ENCODE measurements around the gene ASTN2. TPM values are rescaled to one million over a fixed set of nuclear protein-coding genes. Genes with fewer than 3 reads are reported as not detected.

ASTN2 gene
- total and polyA plus RNA-seq, 2 donors (not counting 3 experiments of a cell fraction or from before 2014, with no cell fraction given) = 1.0 to 1.9 TPM

DNA sequence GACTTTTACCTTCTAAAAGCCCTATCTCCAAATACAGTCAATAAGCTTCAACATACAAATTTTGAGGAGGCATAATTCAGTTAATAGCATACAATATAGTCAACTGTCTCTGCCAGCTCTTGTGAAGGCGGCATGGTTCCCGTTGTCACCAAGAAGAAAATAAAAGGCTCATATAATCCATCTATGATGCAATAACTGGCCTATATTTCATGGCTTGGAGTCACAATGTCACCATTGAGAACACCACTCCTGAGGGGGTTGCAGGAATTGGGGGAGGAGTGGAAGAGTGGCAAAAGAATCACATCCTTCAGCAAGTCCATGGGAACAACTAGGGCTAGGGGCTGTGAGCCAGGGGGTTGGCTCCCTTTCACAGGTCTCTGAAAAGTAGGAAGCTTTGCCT is 16.0 kb upstream of the ASTN2 start:
- Histone ChIP-seq H3K36me3 (ENCODE audit: control insufficient read depth in 2 of 2, extremely low read depth in 1 of 2, insufficient read depth in 2 of 2, low read length in 2 of 2) (no peaks in the 10 kb centered on the region), H2AFZ (ENCODE audit: low read depth, low read length) (no peak overlapping the region), H4K20me1 (replicated peaks; ENCODE audit: control insufficient read depth, extremely low read depth, insufficient read depth, low read length) (no peaks in the 10 kb centered on the region), H3K9me3 (replicated peaks; ENCODE audit: control insufficient read depth, insufficient read depth, low read length) (no peaks in the 10 kb centered on the region), H3K27me3 (ENCODE audit: control insufficient read depth in 2 of 2, insufficient read depth in 2 of 2, low read length in 2 of 2) (no peaks in the 10 kb centered on the region), H3K9ac (replicated peaks; ENCODE audit: extremely low read depth, insufficient read depth, low read length) (no peak overlapping the region), H3K4me2 (ENCODE audit: insufficient read depth, low read length) (no peak overlapping the region), H3K4me3 (replicated peaks in 1 of 3; ENCODE audit: insufficient read depth in 1 of 3, low read depth in 1 of 3, low read length in 3 of 3) (no peak overlapping the region), H3K9me1 (replicated peaks; ENCODE audit: control insufficient read depth, extremely low read depth, insufficient read depth, low read length) (no peaks in the 10 kb centered on the region), H3K79me2 (ENCODE audit: control insufficient read depth, insufficient read depth, low read length) (no peaks in the 10 kb centered on the region), H3K4me1 (ENCODE audit: control insufficient read depth, extremely low read depth, insufficient read depth, low read length) (no peaks in the 10 kb centered on the region), H3K27ac (ENCODE audit: insufficient read depth, low read depth, low read length) (no peak overlapping the region)
- BruUV-seq (replicated peaks) = no TSS peak
- FAIRE-seq (no peak), DNase-seq (ENCODE audit: low read depth, low spot score) (no peak)
- POLR2A ChIA-PET = no interaction called here
- CTCF ChIA-PET = no interaction called here
- intact Hi-C loops (cut with micrococcal nuclease) = no loop called here
- dilution Hi-C loops (cut with MboI; ENCODE audit: extremely low pct_ligation_motif_present, low sequenced_read_pairs) = no loop called here
- TF ChIP-seq, protein P1, sequence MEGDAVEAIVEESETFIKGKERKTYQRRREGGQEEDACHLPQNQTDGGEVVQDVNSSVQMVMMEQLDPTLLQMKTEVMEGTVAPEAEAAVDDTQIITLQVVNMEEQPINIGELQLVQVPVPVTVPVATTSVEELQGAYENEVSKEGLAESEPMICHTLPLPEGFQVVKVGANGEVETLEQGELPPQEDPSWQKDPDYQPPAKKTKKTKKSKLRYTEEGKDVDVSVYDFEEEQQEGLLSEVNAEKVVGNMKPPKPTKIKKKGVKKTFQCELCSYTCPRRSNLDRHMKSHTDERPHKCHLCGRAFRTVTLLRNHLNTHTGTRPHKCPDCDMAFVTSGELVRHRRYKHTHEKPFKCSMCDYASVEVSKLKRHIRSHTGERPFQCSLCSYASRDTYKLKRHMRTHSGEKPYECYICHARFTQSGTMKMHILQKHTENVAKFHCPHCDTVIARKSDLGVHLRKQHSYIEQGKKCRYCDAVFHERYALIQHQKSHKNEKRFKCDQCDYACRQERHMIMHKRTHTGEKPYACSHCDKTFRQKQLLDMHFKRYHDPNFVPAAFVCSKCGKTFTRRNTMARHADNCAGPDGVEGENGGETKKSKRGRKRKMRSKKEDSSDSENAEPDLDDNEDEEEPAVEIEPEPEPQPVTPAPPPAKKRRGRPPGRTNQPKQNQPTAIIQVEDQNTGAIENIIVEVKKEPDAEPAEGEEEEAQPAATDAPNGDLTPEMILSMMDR (IDR thresholded peaks at IDR 0.05; ENCODE audit: extremely low read depth in 1 of 2, insufficient read depth in 1 of 2, low read depth in 1 of 2, low read length in 2 of 2) = no peak
- no peak for TF ChIP-seq EZH2 (IDR thresholded peaks at IDR 0.05; ENCODE audit: borderline replicate concordance, low read depth, low read length, severe bottlenecking)
- no peak for TF ChIP-seq MYC (IDR thresholded peaks at IDR 0.05; ENCODE audit: low read depth, low read length)
- TF ChIP-seq JUN (IDR thresholded peaks at IDR 0.05; ENCODE audit: borderline replicate concordance, insufficient read depth, insufficient read length, low read depth) = no peak
- no peak for TF ChIP-seq GATA2 (IDR thresholded peaks at IDR 0.05; ENCODE audit: insufficient read depth, insufficient read length, low read depth, low read length)
- TF ChIP-seq POLR2AphosphoS5 (IDR thresholded peaks at IDR 0.05; ENCODE audit: insufficient read depth, low read depth, low read length) = no peak

Measured in endothelial cell of umbilical vein (primary cell).